Breast epithelium (tissue), 4 donors: ENCODE data around the gene MTX3. TPM values are rescaled to one million over a fixed set of nuclear protein-coding genes. Genes with fewer than 3 reads are reported as not detected.

Source experiments
- DNase-seq, 2 donors: peaks; one replicate each; pipeline ENCODE4 v3.0.0-alpha.2; 2019; ENCODE audit warnings: low spot score in 2 of 2
- H3K27ac ChIP-seq, 2 donors: fragments of 200-600 bp; sonication (generic) in 1 of 2; one replicate each; pipeline ENCODE4 v1.5.1; 2016 to 2019; ENCODE audit warnings: mild to moderate bottlenecking in 1 of 2
- H3K27me3 ChIP-seq, 2 donors: fragments of 200-600 bp; sonication (generic) in 1 of 2; one replicate each; pipeline versions ENCODE4 v1.5.1 to v1.6.0; 2017 to 2019; ENCODE audit warnings: control low read depth in 1 of 2, mild to moderate bottlenecking in 1 of 2
- H3K36me3 ChIP-seq: fragments of 200-600 bp; one replicate; pipeline ENCODE4 v1.5.1; 2019
- H3K4me1 ChIP-seq, 2 donors: fragments of 200-600 bp; sonication (generic); one replicate each; pipeline ENCODE4 v1.5.1; 2016 to 2019; ENCODE audit warnings: control low read depth in 1 of 2
- H3K4me3 ChIP-seq, 3 donors: fragments of 200-600 bp; sonication (generic); 1 replicate in 2 of 3; 2 replicates in 1 of 3; pipeline ENCODE4 v1.5.1; 2016 to 2019; ENCODE audit warnings: mild to moderate bottlenecking in 3 of 3, moderate library complexity in 2 of 3
- H3K9me3 ChIP-seq, 2 donors: fragments of 200-600 bp; sonication (generic) in 1 of 2; one replicate each; pipeline ENCODE4 v1.5.1; 2016 to 2019; ENCODE audit warnings: control low read depth in 1 of 2
- CTCF ChIP-seq, 3 donors: fragments of 450-650 bp; IDR thresholded peaks; one replicate each; pipeline ENCODE4 v1.5.1; 2016 to 2017; ENCODE audit warnings: antibody characterized with exemption in 3 of 3, mild to moderate bottlenecking in 3 of 3, moderate library complexity in 3 of 3
- POLR2A ChIP-seq: fragments of 450-650 bp; IDR thresholded peaks from one replicate; pipeline ENCODE4 v1.6.1; 2016; ENCODE audit warnings: antibody characterized with exemption, mild to moderate bottlenecking, moderate library complexity
- POLR2AphosphoS5 ChIP-seq, 3 donors: sonication (generic); formaldehyde crosslinking; IDR thresholded peaks; one replicate each; pipeline ENCODE4 v1.6.1; 2017; ENCODE audit warnings: antibody characterized with exemption in 3 of 3
- intact Hi-C: fragments of 100-400 bp; cut with DNase I; formaldehyde crosslinking; loops from one replicate; pipeline ENCODE4 v1.15.1; 2023; ENCODE audit warnings: low total_unique reads
- total RNA-seq, 3 donors: library from RNA; depleted of rRNA; stranded (reverse); fragments of >200 nt; gene quantifications; one replicate each; pipeline ENCODE4 v1.1.0, GENCODE V29; 2016

MTX3 gene
- total RNA-seq, 3 donors from 2014 or later, result 14.2 to 20.2 (median 15.1) TPM

GRCh38 chr5:80025069-80025468 lies 34.0 kb upstream of the MTX3 start:
- H3K36me3 ChIP-seq, result no peaks in the 10 kb centered on the region
- H3K4me1 ChIP-seq, result no peaks in the 10 kb centered on the region
- intact Hi-C loops, result no loop called here
- H3K9me3 ChIP-seq, result no peaks in the 10 kb centered on the region
- H3K27me3 ChIP-seq, result no peaks in the 10 kb centered on the region
- DNase-seq, result no peak
- TF ChIP-seq POLR2AphosphoS5 (IDR thresholded peaks at IDR 0.05) (no peak), POLR2A (no peak), CTCF (IDR thresholded peaks at IDR 0.05) (no peak)
- no peak overlapping the region for H3K4me3 ChIP-seq
- no peak overlapping the region for H3K27ac ChIP-seq

GRCh38 chr5:80010754-80011392 lies 19.8 kb upstream of the MTX3 start:
- no peak for TF ChIP-seq POLR2A
- no peak for TF ChIP-seq POLR2AphosphoS5 (IDR thresholded peaks at IDR 0.05)
- TF ChIP-seq CTCF (IDR thresholded peaks at IDR 0.05), result no peak
- H3K4me3 ChIP-seq, result no peak overlapping the region
- H3K36me3 ChIP-seq, result no peaks in the 10 kb centered on the region
- H3K4me1 ChIP-seq, result no peaks in the 10 kb centered on the region
- no peak overlapping the region for H3K27ac ChIP-seq
- H3K9me3 ChIP-seq, result no peaks in the 10 kb centered on the region
- no peak for DNase-seq
- H3K27me3 ChIP-seq, result no peaks in the 10 kb centered on the region
- intact Hi-C loops, result loop anchor here (5.0 kb wide), 1 partner anchor 1104 kb away; no protein-coding TSS in a partner anchor

DNA sequence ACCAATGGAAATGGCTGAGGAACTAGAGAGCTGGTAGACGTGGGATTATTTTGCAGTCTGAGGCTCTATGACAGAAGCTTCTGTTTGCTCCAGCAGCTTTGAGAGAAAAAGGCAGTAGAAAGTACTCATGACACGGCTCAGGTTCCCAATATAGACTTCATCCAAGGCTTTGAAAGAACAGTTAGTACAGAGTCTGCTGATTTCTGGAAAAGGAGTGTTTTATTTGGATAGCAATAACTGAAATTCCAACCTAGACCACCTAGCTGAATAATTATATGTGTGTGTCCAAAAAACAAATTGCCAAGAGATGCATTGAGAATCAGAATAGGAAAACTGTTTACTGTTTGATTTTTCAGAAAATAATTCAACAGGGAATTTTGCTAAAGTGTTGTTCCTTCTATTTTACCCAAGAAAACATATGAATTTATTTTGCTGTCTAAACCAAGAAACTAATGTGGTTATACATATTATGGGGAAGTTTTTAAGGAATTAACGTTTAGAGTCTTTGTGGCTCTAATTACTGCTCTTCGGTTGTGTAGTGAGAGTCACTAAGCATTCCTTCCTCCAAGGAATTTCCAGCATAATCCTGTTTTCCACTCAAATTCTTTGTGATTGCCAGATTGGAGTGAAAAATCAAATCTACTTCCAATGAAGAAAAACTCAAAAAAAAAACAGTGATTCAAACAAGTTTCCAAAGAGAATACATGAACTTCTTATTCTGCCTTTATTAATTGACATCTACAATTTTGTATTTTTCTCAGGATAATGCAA lies 18.1 kb upstream of the MTX3 start:
- Histone ChIP-seq H3K27me3 (no peaks in the 10 kb centered on the region), H3K4me3 (no peak overlapping the region), H3K4me1 (no peaks in the 10 kb centered on the region), H3K9me3 (no peaks in the 10 kb centered on the region), H3K27ac (no peak overlapping the region), H3K36me3 (no peaks in the 10 kb centered on the region)
- intact Hi-C loops, result no loop called here
- DNase-seq, result no peak
- TF ChIP-seq POLR2AphosphoS5 (IDR thresholded peaks at IDR 0.05) (no peak), CTCF (IDR thresholded peaks at IDR 0.05) (no peak), POLR2A (no peak)

DNA sequence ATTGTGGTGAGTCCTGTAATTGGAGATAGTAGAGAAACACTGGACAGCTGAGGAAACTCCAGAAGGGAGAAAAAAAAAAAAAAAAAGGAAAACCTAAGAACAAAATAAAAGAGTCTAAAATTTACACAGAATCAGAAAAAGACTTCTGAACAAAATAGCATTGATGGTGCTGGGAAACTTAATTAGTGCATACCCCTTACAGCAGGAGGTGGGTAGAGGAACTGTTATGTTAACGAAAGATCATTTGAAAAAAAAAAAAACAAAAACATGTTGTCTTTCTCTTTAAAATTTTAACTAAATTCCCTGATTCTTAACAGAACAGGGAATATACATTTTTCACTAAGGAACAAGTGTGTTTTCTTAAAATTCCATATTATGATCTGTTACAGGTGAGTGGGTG lies 11.6 kb upstream of the MTX3 start:
- TF ChIP-seq CTCF (IDR thresholded peaks at IDR 0.05), result no peak
- no peak for TF ChIP-seq POLR2AphosphoS5 (IDR thresholded peaks at IDR 0.05)
- no peak for TF ChIP-seq POLR2A
- intact Hi-C loops, result loop anchor here (5.0 kb wide), 1 partner anchor 205 kb away; no protein-coding TSS in a partner anchor
- no peak for DNase-seq

DNA sequence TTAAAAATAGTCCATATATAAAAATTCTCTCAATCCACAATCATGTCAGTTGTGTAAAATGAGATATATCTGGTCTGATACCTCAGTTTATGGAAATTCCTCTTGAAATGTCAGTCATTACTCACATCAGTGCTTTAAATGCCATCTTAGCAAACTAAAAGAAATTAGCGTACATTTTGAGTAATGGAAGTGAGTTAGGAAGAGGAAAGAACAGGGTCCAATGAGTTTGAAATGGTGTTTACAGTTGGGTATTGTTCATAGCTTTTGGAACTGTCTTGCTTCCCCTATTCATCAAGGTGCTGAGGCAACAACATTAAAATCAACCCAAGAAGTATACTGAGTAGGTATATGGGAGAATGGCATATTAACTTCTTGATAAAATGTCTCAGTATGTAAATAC lies 8.7 kb upstream of the MTX3 start:
- Histone ChIP-seq H3K27me3 (no peaks in the 10 kb centered on the region), H3K4me3 (no peak overlapping the region), H3K27ac (no peak overlapping the region), H3K36me3 (no peaks in the 10 kb centered on the region), H3K4me1 (no peaks in the 10 kb centered on the region), H3K9me3 (no peaks in the 10 kb centered on the region)
- no peak for DNase-seq
- intact Hi-C loops, result loop anchor here (5.0 kb wide), 1 partner anchor 208 kb away; no protein-coding TSS in a partner anchor
- TF ChIP-seq CTCF (IDR thresholded peaks at IDR 0.05), result no peak
- no peak for TF ChIP-seq POLR2AphosphoS5 (IDR thresholded peaks at IDR 0.05)
- no peak for TF ChIP-seq POLR2A

More for the DNA sequence above, 11.6 kb upstream of the MTX3 start:
- no peaks in the 10 kb centered on the region for H3K27me3 ChIP-seq
- H3K9me3 ChIP-seq, result no peaks in the 10 kb centered on the region
- no peak overlapping the region for H3K4me3 ChIP-seq
- no peaks in the 10 kb centered on the region for H3K36me3 ChIP-seq
- no peak overlapping the region for H3K27ac ChIP-seq
- no peaks in the 10 kb centered on the region for H3K4me1 ChIP-seq
